K562 (cell line): ENCODE results near the gene ARMH1. TPM values are rescaled to one million over a fixed set of nuclear protein-coding genes. Genes with fewer than 3 reads are reported as not detected.

Experiments used
- FOXA3 ChIP-seq, 2 experiments: fragments of 450-650 bp in 1 of 2; sonication (generic) in 1 of 2; formaldehyde crosslinking; IDR thresholded peaks in 1 of 2; conservative IDR thresholded peaks in 1 of 2; 2 replicates each; pipeline versions ENCODE4 v1.4.0 to v1.8.0; 2020 to 2022; ENCODE audit warnings: mild to moderate bottlenecking in 2 of 2, missing genetic modification reagents in 1 of 2
- FOXJ2 ChIP-seq: fragments of 200-800 bp; sonication (Bioruptor generic); IDR thresholded peaks from 2 replicates; pipeline ENCODE4 v1.6.1; 2016; ENCODE audit warnings: missing genetic modification characterization, missing compliant biosample characterization
- GABPA ChIP-seq: fragments of 200-800 bp; sonication (Bioruptor generic); conservative IDR thresholded peaks from 2 replicates; pipeline ENCODE4 v1.6.1; 2016; ENCODE audit warnings: low read depth, missing genetic modification characterization, missing compliant biosample characterization
- HNRNPK ChIP-seq: fragments of 200-400 bp; formaldehyde crosslinking; IDR thresholded peaks from one replicate; pipeline ENCODE4 v1.6.1; 2018; ENCODE audit warnings: mild to moderate bottlenecking, low read depth, low read length; ENCODE audit not compliant: poor library complexity, severe bottlenecking
- MAFK ChIP-seq: IDR thresholded peaks from 2 replicates; pipeline ENCODE4 v1.6.1; 2011; ENCODE audit warnings: low read length, improper control_type of control experiment
- SAP30 ChIP-seq: fragments of 200-600 bp; sonication (generic); IDR thresholded peaks from 2 replicates; pipeline ENCODE4 v1.6.1; 2012; ENCODE audit warnings: borderline replicate concordance, low read depth, mild to moderate bottlenecking, moderate library complexity, low read length, control low read depth, inconsistent platforms; ENCODE audit not compliant: insufficient read depth, poor library complexity, severe bottlenecking
- SMARCE1 ChIP-seq: fragments of 450-650 bp; IDR thresholded peaks from 2 replicates; pipeline ENCODE4 v1.7.1; 2016; ENCODE audit warnings: mild to moderate bottlenecking
- SP1 ChIP-seq: sonication (generic); formaldehyde crosslinking; IDR thresholded peaks from 2 replicates; pipeline ENCODE4 v1.8.1; 2022; ENCODE audit warnings: mild to moderate bottlenecking, missing genetic modification reagents
- XRCC4 ChIP-seq: IDR thresholded peaks from one replicate; pipeline ENCODE4 v1.6.1; 2011; ENCODE audit not compliant: insufficient read depth, insufficient read length; ENCODE audit errors: extremely low read depth
- ZC3H11A ChIP-seq: IDR thresholded peaks from 2 replicates; pipeline ENCODE4 v1.6.1; 2012; ENCODE audit warnings: low read depth, low read length, improper control_type of control experiment
- ZFP30 ChIP-seq: fragments of 250-450 bp; sonication (Bioruptor Pico); IDR thresholded peaks from 2 replicates; pipeline ENCODE4 v1.8.0; 2022; ENCODE audit warnings: moderate library complexity, mild to moderate bottlenecking, inconsistent platforms, borderline replicate concordance
- ZNF124 ChIP-seq: sonication (generic); formaldehyde crosslinking; IDR thresholded peaks from 2 replicates; pipeline ENCODE4 v1.8.1; 2022; ENCODE audit warnings: missing genetic modification reagents
- polyA plus RNA-seq, 8 experiments: library from polyadenylated mRNA; depleted of rRNA in 4 of 8; stranded (reverse) in 5 of 8; unstranded in 3 of 8; fragments of >200 nt; fragmentation: Nextera tagmentation in 2 of 8; fragmentation: Illumina TruSeq in 1 of 8; extraction: Ambion mirVana in 2 of 8; extraction: Trizol in 1 of 8; gene quantifications; 2 replicates each; pipeline versions ENCODE4 v1.2.1 to v1.2.3, GENCODE V29; 2011 to 2014; ENCODE audit warnings: inconsistent platforms in 1 of 8, missing spikeins in 1 of 8
- total RNA-seq, 7 experiments: library from RNA; depleted of rRNA in 6 of 7; stranded (reverse); fragments of >200 nt in 6 of 7; fragmentation: Illumina TruSeq in 2 of 7; extraction: Trizol in 2 of 7; gene quantifications; 2 replicates each; pipeline versions ENCODE4 v1.2.1 to v1.2.3, GENCODE V29; 2011 to 2021; ENCODE audit warnings: low replicate concordance in 1 of 7
- TF ChIP-seq, protein P1 (sequence below): IDR thresholded peaks from 2 replicates; pipeline ENCODE4 v1.6.1; 2011; ENCODE audit warnings: borderline replicate concordance, low read depth, mild to moderate bottlenecking, moderate library complexity, low read length; ENCODE audit not compliant: insufficient read depth, poor library complexity, severe bottlenecking
- TF ChIP-seq, protein P2 (sequence below): fragments of 250-450 bp; sonication (Bioruptor Pico); IDR thresholded peaks from 2 replicates; pipeline ENCODE4 v1.9.0; 2021; ENCODE audit warnings: mild to moderate bottlenecking, inconsistent platforms
- TF ChIP-seq, protein P3 (sequence below): fragments of 250-450 bp; sonication (Bioruptor Pico); IDR thresholded peaks from 2 replicates; pipeline ENCODE4 v1.8.0; 2021; ENCODE audit warnings: mild to moderate bottlenecking, moderate library complexity
- TF ChIP-seq, protein P4 (sequence below): sonication (generic); formaldehyde crosslinking; IDR thresholded peaks from 2 replicates; pipeline ENCODE4 v1.8.1; 2023; ENCODE audit warnings: missing genetic modification reagents, mild to moderate bottlenecking, borderline replicate concordance

Gene ARMH1
- total and polyA plus RNA-seq, 9 of the 15 experiments (the other 6 are each of a cell fraction or from before 2014, with no cell fraction given), result 0.41 TPM; not detected in 8

DNA sequence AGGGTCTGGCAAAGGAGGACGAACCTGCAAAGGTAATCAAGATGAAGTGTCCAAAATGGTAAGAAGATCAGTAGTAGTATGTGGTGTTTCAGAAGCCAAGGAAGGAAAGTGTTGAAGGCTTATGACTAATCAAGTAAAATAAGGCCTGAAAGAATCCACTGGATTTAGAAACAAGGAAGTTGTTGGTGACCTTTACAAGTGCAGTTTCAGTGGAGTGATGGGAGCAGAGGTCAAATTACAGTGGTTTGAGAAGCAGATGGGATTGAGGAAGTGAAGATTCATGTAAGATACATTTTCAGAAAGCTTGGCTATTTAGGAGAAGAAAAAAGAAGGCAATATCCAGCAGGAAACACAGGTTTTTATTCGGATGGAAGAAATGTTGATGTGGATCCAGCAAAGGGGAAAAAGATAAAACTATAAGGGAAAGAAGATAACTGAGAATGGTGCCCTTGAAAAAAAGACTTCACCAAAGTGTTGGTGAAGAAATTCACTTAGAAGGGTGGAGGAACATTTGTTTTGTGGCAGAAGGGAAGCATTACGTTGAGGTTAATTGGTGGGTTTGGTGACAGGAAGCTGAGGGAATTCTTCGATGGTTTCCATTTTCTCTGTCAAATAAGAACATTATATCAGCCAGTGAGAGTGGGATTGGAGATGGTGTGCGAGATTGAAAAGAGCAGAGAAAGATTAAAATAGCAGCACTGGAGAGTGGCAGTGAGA, 2.1 kb downstream of the ARMH1 start (continued):
- TF ChIP-seq, protein P1, sequence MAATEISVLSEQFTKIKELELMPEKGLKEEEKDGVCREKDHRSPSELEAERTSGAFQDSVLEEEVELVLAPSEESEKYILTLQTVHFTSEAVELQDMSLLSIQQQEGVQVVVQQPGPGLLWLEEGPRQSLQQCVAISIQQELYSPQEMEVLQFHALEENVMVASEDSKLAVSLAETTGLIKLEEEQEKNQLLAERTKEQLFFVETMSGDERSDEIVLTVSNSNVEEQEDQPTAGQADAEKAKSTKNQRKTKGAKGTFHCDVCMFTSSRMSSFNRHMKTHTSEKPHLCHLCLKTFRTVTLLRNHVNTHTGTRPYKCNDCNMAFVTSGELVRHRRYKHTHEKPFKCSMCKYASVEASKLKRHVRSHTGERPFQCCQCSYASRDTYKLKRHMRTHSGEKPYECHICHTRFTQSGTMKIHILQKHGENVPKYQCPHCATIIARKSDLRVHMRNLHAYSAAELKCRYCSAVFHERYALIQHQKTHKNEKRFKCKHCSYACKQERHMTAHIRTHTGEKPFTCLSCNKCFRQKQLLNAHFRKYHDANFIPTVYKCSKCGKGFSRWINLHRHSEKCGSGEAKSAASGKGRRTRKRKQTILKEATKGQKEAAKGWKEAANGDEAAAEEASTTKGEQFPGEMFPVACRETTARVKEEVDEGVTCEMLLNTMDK, result no peak
- no peak for TF ChIP-seq ZNF124
- no peak for TF ChIP-seq ZFP30 (CRISPR knock-in tag)
- no peak for TF ChIP-seq SP1 (CRISPR knock-in tag)
- TF ChIP-seq ZC3H11A, result no peak
- TF ChIP-seq, protein P2, sequence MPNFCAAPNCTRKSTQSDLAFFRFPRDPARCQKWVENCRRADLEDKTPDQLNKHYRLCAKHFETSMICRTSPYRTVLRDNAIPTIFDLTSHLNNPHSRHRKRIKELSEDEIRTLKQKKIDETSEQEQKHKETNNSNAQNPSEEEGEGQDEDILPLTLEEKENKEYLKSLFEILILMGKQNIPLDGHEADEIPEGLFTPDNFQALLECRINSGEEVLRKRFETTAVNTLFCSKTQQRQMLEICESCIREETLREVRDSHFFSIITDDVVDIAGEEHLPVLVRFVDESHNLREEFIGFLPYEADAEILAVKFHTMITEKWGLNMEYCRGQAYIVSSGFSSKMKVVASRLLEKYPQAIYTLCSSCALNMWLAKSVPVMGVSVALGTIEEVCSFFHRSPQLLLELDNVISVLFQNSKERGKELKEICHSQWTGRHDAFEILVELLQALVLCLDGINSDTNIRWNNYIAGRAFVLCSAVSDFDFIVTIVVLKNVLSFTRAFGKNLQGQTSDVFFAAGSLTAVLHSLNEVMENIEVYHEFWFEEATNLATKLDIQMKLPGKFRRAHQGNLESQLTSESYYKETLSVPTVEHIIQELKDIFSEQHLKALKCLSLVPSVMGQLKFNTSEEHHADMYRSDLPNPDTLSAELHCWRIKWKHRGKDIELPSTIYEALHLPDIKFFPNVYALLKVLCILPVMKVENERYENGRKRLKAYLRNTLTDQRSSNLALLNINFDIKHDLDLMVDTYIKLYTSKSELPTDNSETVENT (CRISPR knock-in tag), result no peak
- no peak for TF ChIP-seq GABPA
- TF ChIP-seq, protein P3, sequence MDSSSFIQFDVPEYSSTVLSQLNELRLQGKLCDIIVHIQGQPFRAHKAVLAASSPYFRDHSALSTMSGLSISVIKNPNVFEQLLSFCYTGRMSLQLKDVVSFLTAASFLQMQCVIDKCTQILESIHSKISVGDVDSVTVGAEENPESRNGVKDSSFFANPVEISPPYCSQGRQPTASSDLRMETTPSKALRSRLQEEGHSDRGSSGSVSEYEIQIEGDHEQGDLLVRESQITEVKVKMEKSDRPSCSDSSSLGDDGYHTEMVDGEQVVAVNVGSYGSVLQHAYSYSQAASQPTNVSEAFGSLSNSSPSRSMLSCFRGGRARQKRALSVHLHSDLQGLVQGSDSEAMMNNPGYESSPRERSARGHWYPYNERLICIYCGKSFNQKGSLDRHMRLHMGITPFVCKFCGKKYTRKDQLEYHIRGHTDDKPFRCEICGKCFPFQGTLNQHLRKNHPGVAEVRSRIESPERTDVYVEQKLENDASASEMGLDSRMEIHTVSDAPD (CRISPR knock-in tag), result no peak
- TF ChIP-seq HNRNPK, result no peak
- no peak for TF ChIP-seq SAP30
- TF ChIP-seq MAFK, result no peak
- TF ChIP-seq FOXA3 (CRISPR knock-in tag; conservative IDR thresholded peaks at IDR 0.05 in 1 of 2, IDR thresholded peaks at IDR 0.05 in 1 of 2), result no peak
- no peak for TF ChIP-seq XRCC4
- TF ChIP-seq FOXJ2, result no peak
- TF ChIP-seq, protein P4, sequence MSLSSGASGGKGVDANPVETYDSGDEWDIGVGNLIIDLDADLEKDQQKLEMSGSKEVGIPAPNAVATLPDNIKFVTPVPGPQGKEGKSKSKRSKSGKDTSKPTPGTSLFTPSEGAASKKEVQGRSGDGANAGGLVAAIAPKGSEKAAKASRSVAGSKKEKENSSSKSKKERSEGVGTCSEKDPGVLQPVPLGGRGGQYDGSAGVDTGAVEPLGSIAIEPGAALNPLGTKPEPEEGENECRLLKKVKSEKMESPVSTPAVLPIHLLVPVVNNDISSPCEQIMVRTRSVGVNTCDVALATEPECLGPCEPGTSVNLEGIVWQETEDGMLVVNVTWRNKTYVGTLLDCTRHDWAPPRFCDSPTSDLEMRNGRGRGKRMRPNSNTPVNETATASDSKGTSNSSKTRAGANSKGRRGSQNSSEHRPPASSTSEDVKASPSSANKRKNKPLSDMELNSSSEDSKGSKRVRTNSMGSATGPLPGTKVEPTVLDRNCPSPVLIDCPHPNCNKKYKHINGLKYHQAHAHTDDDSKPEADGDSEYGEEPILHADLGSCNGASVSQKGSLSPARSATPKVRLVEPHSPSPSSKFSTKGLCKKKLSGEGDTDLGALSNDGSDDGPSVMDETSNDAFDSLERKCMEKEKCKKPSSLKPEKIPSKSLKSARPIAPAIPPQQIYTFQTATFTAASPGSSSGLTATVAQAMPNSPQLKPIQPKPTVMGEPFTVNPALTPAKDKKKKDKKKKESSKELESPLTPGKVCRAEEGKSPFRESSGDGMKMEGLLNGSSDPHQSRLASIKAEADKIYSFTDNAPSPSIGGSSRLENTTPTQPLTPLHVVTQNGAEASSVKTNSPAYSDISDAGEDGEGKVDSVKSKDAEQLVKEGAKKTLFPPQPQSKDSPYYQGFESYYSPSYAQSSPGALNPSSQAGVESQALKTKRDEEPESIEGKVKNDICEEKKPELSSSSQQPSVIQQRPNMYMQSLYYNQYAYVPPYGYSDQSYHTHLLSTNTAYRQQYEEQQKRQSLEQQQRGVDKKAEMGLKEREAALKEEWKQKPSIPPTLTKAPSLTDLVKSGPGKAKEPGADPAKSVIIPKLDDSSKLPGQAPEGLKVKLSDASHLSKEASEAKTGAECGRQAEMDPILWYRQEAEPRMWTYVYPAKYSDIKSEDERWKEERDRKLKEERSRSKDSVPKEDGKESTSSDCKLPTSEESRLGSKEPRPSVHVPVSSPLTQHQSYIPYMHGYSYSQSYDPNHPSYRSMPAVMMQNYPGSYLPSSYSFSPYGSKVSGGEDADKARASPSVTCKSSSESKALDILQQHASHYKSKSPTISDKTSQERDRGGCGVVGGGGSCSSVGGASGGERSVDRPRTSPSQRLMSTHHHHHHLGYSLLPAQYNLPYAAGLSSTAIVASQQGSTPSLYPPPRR (CRISPR knock-in tag), result no peak
- peak; percentile 69; the same call in 1 of the 2 replicates for TF ChIP-seq SMARCE1
